ENCODE results near the gene EYS. TPM values are rescaled to one million over a fixed set of nuclear protein-coding genes. Genes with fewer than 3 reads are reported as not detected.

Gene EYS
- polyA plus RNA-seq, 1 experiment: not detected

DNA sequence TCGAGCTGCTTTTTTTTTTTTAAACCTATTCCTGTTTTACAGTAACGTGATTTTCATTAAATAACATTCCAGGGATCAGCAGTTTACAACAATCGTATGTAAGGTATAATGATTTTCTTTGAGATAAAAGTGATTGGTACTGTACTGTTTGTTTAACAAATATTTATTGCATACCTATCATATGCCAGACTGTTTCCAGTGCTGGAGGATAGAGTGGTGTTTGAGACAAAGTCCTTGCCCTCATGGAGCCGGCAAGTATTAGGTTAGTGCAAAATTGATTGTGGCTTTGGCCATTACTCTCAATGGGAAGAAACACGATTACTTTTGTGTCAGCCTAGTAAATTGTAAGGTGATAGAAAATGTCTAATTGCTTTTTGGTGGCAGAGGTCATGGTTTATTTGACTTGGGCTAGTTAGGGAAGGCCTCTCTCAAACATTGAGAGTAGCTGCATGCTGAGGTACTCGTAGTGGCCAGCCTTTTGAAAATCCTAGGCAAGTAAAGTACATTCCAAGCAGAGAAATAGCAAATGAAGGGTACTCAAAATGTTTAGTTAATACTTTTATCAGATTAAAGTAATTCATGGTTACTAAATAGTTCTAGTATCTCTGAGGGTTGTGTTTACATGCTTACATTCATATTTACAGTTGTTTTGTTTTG is 2035.8 kb downstream of the EYS start:
- no peak for TF ChIP-seq CTCF (IDR thresholded peaks at IDR 0.05; ENCODE audit: insufficient read depth, low read depth, low read length)
- ChIA-PET POLR2A (no interaction called here), CTCF (no interaction called here)
- DNase-seq (ENCODE audit: low read depth): no peak
- no peaks in the 10 kb centered on the region for H3K27me3 ChIP-seq (ENCODE audit: control insufficient read depth, insufficient read depth, low read length)
- H3K4me3 ChIP-seq (ENCODE audit: low read depth, low read length): no peak overlapping the region
- H3K36me3 ChIP-seq (ENCODE audit: control insufficient read depth, insufficient read depth, low read length): no peaks in the 10 kb centered on the region
